K562 (cell line): ENCODE results near the gene OR2D2. TPM values are rescaled to one million over a fixed set of nuclear protein-coding genes. Genes with fewer than 3 reads are reported as not detected.

Experiments
- BRF2 ChIP-seq: IDR thresholded peaks from 3 replicates; pipeline ENCODE4 v1.6.1; 2011; ENCODE audit warnings: borderline replicate concordance, mild to moderate bottlenecking; ENCODE audit not compliant: insufficient read length, insufficient read depth
- EGR1 ChIP-seq: fragments of 450-650 bp; conservative IDR thresholded peaks from 2 replicates; pipeline ENCODE4 v1.6.1; 2017; ENCODE audit warnings: mild to moderate bottlenecking
- ELF1 ChIP-seq: fragments of 200-800 bp; sonication (Bioruptor generic); IDR thresholded peaks from 2 replicates; pipeline ENCODE4 v1.6.1; 2016; ENCODE audit warnings: missing genetic modification characterization, missing compliant biosample characterization
- FOXA3 ChIP-seq, 2 experiments: fragments of 450-650 bp in 1 of 2; sonication (generic) in 1 of 2; formaldehyde crosslinking; IDR thresholded peaks in 1 of 2; conservative IDR thresholded peaks in 1 of 2; 2 replicates each; pipeline versions ENCODE4 v1.4.0 to v1.8.0; 2020 to 2022; ENCODE audit warnings: mild to moderate bottlenecking in 2 of 2, missing genetic modification reagents in 1 of 2
- IRF9 ChIP-seq: fragments of 450-650 bp; IDR thresholded peaks from 2 replicates; pipeline ENCODE4 v1.6.1; 2016; ENCODE audit warnings: missing biosample characterization, missing genetic modification characterization
- MLX ChIP-seq, 2 experiments: fragments of 450-650 bp in 1 of 2; sonication (generic) in 1 of 2; formaldehyde crosslinking; conservative IDR thresholded peaks; 2 replicates each; pipeline versions ENCODE4 v1.4.0 to v1.8.1; 2020 to 2022; ENCODE audit warnings: mild to moderate bottlenecking in 1 of 2, missing genetic modification reagents in 1 of 2
- PTTG1 ChIP-seq: fragments of 450-650 bp; IDR thresholded peaks from 2 replicates; pipeline ENCODE4 v1.6.1; 2016; ENCODE audit warnings: low read depth, mild to moderate bottlenecking, missing genetic modification characterization, missing compliant biosample characterization
- ZKSCAN8 ChIP-seq: fragments of 200-800 bp; sonication (Bioruptor generic); IDR thresholded peaks from 2 replicates; pipeline ENCODE4 v1.6.1; 2016; ENCODE audit warnings: missing genetic modification characterization, missing compliant biosample characterization
- ZNF407 ChIP-seq: fragments of 450-650 bp; IDR thresholded peaks from 2 replicates; pipeline ENCODE4 v1.6.1; 2016; ENCODE audit warnings: low read depth
- ZNF655 ChIP-seq: fragments of 250-450 bp; sonication (Bioruptor Pico); IDR thresholded peaks from 2 replicates; pipeline ENCODE4 v1.5.0; 2021
- polyA plus RNA-seq, 8 experiments: library from polyadenylated mRNA; depleted of rRNA in 4 of 8; stranded (reverse) in 5 of 8; unstranded in 3 of 8; fragments of >200 nt; fragmentation: Nextera tagmentation in 2 of 8; fragmentation: Illumina TruSeq in 1 of 8; extraction: Ambion mirVana in 2 of 8; extraction: Trizol in 1 of 8; gene quantifications; 2 replicates each; pipeline versions ENCODE4 v1.2.1 to v1.2.3, GENCODE V29; 2011 to 2014; ENCODE audit warnings: inconsistent platforms in 1 of 8, missing spikeins in 1 of 8
- total RNA-seq, 7 experiments: library from RNA; depleted of rRNA in 6 of 7; stranded (reverse); fragments of >200 nt in 6 of 7; fragmentation: Illumina TruSeq in 2 of 7; extraction: Trizol in 2 of 7; gene quantifications; 2 replicates each; pipeline versions ENCODE4 v1.2.1 to v1.2.3, GENCODE V29; 2011 to 2021; ENCODE audit warnings: low replicate concordance in 1 of 7

OR2D2 gene
- total and polyA plus RNA-seq, 9 of the 15 experiments (the other 6 are each of a cell fraction or from before 2014, with no cell fraction given): 0.10 to 1.0 (median 0.57) TPM; not detected in 2

GRCh38 chr11:6925636-6926207 is 33.4 kb upstream of the OR2D2 start (continued):
- TF ChIP-seq BRF2: no peak
- TF ChIP-seq ZKSCAN8 (CRISPR knock-in tag): peak; percentile 62; the same call in 1 of the 2 replicates
- TF ChIP-seq ZNF655 (CRISPR knock-in tag): no peak
- TF ChIP-seq FOXA3 (CRISPR knock-in tag; conservative IDR thresholded peaks at IDR 0.05 in 1 of 2, IDR thresholded peaks at IDR 0.05 in 1 of 2): no peak
- peak; percentile 67 for TF ChIP-seq EGR1
- no peak for TF ChIP-seq IRF9
- no peak for TF ChIP-seq MLX (CRISPR knock-in tag; conservative IDR thresholded peaks at IDR 0.05)
- TF ChIP-seq ZNF407: no peak
- TF ChIP-seq PTTG1 (tag): no peak
- no peak for TF ChIP-seq ELF1 (tag)
